ENCODE results near the gene COX8C. TPM values are rescaled to one million over a fixed set of nuclear protein-coding genes. Genes with fewer than 3 reads are reported as not detected.

Gene COX8C
- polyA plus RNA-seq, 1 of the 3 experiments (the other 2 are of a cell fraction): not detected

DNA sequence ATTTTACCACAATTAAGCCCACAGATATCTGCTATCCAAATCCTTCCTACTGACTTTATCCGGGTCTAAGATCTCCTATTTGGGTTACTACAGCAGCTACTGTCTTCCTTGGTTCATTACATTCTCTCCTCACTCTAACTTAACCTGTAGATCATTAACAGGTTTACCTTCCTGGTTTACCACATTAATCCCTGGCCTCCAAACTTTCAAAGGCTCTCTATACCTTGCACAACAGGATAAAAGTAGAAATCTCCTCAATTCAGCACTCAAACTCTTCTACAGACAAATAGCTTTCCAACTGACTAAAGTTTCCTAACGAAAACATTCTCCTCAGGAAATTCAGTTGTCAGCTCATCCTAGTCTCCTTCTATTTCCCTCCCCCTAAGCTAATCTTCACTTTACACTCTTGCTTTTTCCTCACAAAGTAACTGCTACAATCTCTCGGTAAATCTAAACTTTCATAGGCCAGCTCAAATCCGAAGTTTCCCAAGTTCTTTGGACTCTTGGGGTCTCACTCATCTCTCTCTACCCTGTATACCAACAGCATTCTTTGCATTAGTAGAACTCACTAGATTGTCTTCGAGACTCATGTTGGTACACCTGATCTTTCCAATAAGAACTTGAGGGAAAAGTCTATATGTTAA is 16.9 kb upstream of the COX8C start (continued):
- TF ChIP-seq, protein P1, sequence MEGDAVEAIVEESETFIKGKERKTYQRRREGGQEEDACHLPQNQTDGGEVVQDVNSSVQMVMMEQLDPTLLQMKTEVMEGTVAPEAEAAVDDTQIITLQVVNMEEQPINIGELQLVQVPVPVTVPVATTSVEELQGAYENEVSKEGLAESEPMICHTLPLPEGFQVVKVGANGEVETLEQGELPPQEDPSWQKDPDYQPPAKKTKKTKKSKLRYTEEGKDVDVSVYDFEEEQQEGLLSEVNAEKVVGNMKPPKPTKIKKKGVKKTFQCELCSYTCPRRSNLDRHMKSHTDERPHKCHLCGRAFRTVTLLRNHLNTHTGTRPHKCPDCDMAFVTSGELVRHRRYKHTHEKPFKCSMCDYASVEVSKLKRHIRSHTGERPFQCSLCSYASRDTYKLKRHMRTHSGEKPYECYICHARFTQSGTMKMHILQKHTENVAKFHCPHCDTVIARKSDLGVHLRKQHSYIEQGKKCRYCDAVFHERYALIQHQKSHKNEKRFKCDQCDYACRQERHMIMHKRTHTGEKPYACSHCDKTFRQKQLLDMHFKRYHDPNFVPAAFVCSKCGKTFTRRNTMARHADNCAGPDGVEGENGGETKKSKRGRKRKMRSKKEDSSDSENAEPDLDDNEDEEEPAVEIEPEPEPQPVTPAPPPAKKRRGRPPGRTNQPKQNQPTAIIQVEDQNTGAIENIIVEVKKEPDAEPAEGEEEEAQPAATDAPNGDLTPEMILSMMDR (IDR thresholded peaks at IDR 0.05): no peak
- TF ChIP-seq RFX5 (IDR thresholded peaks at IDR 0.05; ENCODE audit: low read length) (no peak), GABPA (IDR thresholded peaks at IDR 0.05; ENCODE audit: low read depth) (no peak)

DNA sequence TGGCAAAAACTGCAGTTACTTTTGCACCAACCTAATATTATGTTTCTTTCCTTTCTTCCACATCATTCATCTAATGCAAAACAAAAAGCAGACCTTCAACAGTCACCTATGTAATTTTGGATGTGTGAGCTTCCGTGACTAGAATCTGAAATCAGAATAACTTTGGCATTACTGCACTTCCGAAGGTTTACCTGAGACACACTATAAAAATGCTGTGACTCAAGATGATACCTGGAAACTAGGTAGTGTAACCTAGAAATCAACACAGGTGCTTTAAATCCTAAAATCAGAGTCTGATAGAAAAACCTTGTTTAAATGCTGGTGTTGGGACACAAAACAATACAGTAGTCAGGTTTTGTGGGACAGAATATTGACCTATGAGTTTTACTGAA is 16.4 kb upstream of the COX8C start:
- Histone ChIP-seq H3K9ac (no peak overlapping the region), H3K27me3 (ENCODE audit: insufficient read depth) (no peaks in the 10 kb centered on the region), H3K9me3 (no peaks in the 10 kb centered on the region), H3K4me2 (peak overlapping the region; percentile 89; the same call in 1 of the 2 replicates), H3F3A (replicated peaks; ENCODE audit: insufficient read depth) (no peaks in the 10 kb centered on the region), H3K36me3 (replicated peaks in 1 of 2; ENCODE audit: control insufficient read depth in 1 of 2, insufficient read depth in 2 of 2, low read length in 1 of 2) (no peaks in the 10 kb centered on the region), H3K9me2 (no peaks in the 10 kb centered on the region), H3K27ac (ENCODE audit: low read depth in 2 of 2, low read length in 1 of 2) (no peak overlapping the region), H3K4me1 (ENCODE audit: control insufficient read depth in 1 of 2, insufficient read depth in 2 of 2, low read depth in 1 of 2, low read length in 1 of 2) (peaks cover 0 to 19% of the 10 kb centered on the region in 2 experiments; a peak in 3 of 4 replicates), H4K20me1 (ENCODE audit: insufficient read depth) (peaks cover 53% of the 10 kb centered on the region), H3K79me2 (ENCODE audit: insufficient read depth) (peaks cover 72% of the 10 kb centered on the region), H2AFZ (ENCODE audit: low read depth) (no peak overlapping the region), H3K4me3 (ENCODE audit: low read depth in 2 of 2, low read length in 1 of 2) (no peak overlapping the region)
- TF ChIP-seq, protein P1 (IDR thresholded peaks at IDR 0.05): no peak
- TF ChIP-seq POLR2AphosphoS5 (IDR thresholded peaks at IDR 0.05; ENCODE audit: low read depth, low read length): no peak
- no peak for TF ChIP-seq JUND (IDR thresholded peaks at IDR 0.05)
- TF ChIP-seq FOXJ3 (CRISPR knock-in tag; IDR thresholded peaks at IDR 0.05): no peak
- no peak for TF ChIP-seq EP300 (IDR thresholded peaks at IDR 0.05; ENCODE audit: borderline replicate concordance in 1 of 2, low read depth in 1 of 2, low read length in 1 of 2)
- no peak for TF ChIP-seq NRF1 (IDR thresholded peaks at IDR 0.05; ENCODE audit: low read depth, low read length)
- TF ChIP-seq RCOR1 (IDR thresholded peaks at IDR 0.05; ENCODE audit: low read length): no peak
- TF ChIP-seq TCF12 (IDR thresholded peaks at IDR 0.05): no peak
- no peak for TF ChIP-seq TAF1 (IDR thresholded peaks at IDR 0.05; ENCODE audit: borderline replicate concordance, low read depth, low read length)
- no peak for TF ChIP-seq CHD2 (IDR thresholded peaks at IDR 0.05; ENCODE audit: low read length, partially characterized antibody)
- no peak for TF ChIP-seq GATA2 (CRISPR knock-in tag; IDR thresholded peaks at IDR 0.05)
- TF ChIP-seq RFX5 (IDR thresholded peaks at IDR 0.05; ENCODE audit: low read length): no peak
- no peak for TF ChIP-seq TEAD4 (IDR thresholded peaks at IDR 0.05; ENCODE audit: borderline replicate concordance, insufficient read depth)
- TF ChIP-seq, protein P2, sequence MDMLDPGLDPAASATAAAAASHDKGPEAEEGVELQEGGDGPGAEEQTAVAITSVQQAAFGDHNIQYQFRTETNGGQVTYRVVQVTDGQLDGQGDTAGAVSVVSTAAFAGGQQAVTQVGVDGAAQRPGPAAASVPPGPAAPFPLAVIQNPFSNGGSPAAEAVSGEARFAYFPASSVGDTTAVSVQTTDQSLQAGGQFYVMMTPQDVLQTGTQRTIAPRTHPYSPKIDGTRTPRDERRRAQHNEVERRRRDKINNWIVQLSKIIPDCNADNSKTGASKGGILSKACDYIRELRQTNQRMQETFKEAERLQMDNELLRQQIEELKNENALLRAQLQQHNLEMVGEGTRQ (IDR thresholded peaks at IDR 0.05; ENCODE audit: borderline replicate concordance, low read depth, low read length): no peak
- TF ChIP-seq RAD21 (IDR thresholded peaks at IDR 0.05; ENCODE audit: low read length): no peak
- ChIA-PET CTCF (interaction anchor here (1.1 kb wide), 1 partner anchor 99 kb away, joined by 3 read pairs; no protein-coding TSS in a partner anchor), POLR2A (interaction anchor here (0.5 to 0.7 kb wide), 2 partner anchors 17 to 113 kb away, joined by 3 to 4 read pairs; no protein-coding TSS in a partner anchor)
- 93% methylated on average over 2 of the region's 2 CpGs for WGBS (ENCODE audit: low lambda C conversion rate)
- no peak for DNase-seq
